Right lobe of liver (tissue), 6 donors: Measurements from ENCODE around the gene RHOT2. TPM values are rescaled to one million over a fixed set of nuclear protein-coding genes. Genes with fewer than 3 reads are reported as not detected.
"Not testable (repeated sequence)": the region's sequence is repeated elsewhere in the genome, so short reads cannot be mapped to it uniquely, and the experiment has no call there.

Experiments
- ATAC-seq, 4 donors: fragments of 200-7000 bp; cut with Tn5 transposase; one replicate each; pipeline ENCODE4 v1.9.1; 2020; ENCODE audit warnings: mild to moderate bottlenecking in 4 of 4, moderate library complexity in 4 of 4
- DNase-seq, 3 donors: peaks; one replicate each; pipeline ENCODE4 v3.0.0-alpha.2; 2020
- H3K27ac ChIP-seq, 3 donors: fragments of 200-600 bp; one replicate each; pipeline ENCODE4 v1.8.0; 2022
- H3K27me3 ChIP-seq, 2 donors: fragments of 200-600 bp; one replicate each; pipeline ENCODE4 v1.8.0; 2022
- H3K36me3 ChIP-seq, 4 donors: fragments of 200-600 bp; sonication (generic) in 1 of 4; one replicate each; pipeline versions ENCODE4 v1.5.1 to v1.8.0; 2017 to 2022; ENCODE audit warnings: control low read depth in 1 of 4
- H3K4me1 ChIP-seq, 4 donors: fragments of 200-600 bp; sonication (generic) in 1 of 4; one replicate each; pipeline versions ENCODE4 v1.5.1 to v1.8.0; 2017 to 2022; ENCODE audit warnings: control low read depth in 1 of 4
- H3K4me3 ChIP-seq, 3 donors: fragments of 200-600 bp; one replicate each; pipeline ENCODE4 v1.8.0; 2022
- H3K9me3 ChIP-seq, 4 donors: fragments of 200-600 bp; sonication (generic) in 1 of 4; one replicate each; pipeline versions ENCODE4 v1.5.1 to v1.8.0; 2017 to 2022; ENCODE audit warnings: control low read depth in 1 of 4
- CTCF ChIP-seq, 4 donors: fragments of 200-600 bp in 3 of 4; fragments of 450-650 bp in 1 of 4; IDR thresholded peaks; one replicate each; pipeline versions ENCODE4 v1.5.1 to v1.8.0; 2016 to 2022; ENCODE audit warnings: antibody characterized with exemption in 4 of 4, mild to moderate bottlenecking in 2 of 4
- POLR2A ChIP-seq: fragments of 450-650 bp; IDR thresholded peaks from one replicate; pipeline ENCODE4 v1.6.1; 2017; ENCODE audit warnings: antibody characterized with exemption, mild to moderate bottlenecking
- WGBS: methylation state at CpG from one replicate; pipeline ENCODE4 v1.1.6; 2018; ENCODE audit warnings: low coverage, low lambda C conversion rate; ENCODE audit not compliant: insufficient coverage; ENCODE audit errors: missing lambda C conversion rate; 5-methylcytosine and 5-hydroxymethylcytosine counted together
- intact Hi-C, 2 donors: fragments of 100-400 bp; cut with DNase I; formaldehyde crosslinking; loops; one replicate each; pipeline versions ENCODE4 v1.11.2 to v1.14.1; 2022
- total RNA-seq, 6 experiments: library from RNA; depleted of rRNA in 2 of 6; stranded (reverse); fragments of >200 nt in 2 of 6; fragmentation: NEBNext Ultra II Directional in 3 of 6; extraction: Animal tissue kit (Norgen Biotek cat#: 25700) in 3 of 6; gene quantifications; one replicate each; pipeline versions ENCODE4 v1.1.0 to v1.2.4, GENCODE V29; 2016 to 2023
- donor health status: DM: no; HTN: yes; CAD: no.
- donor health status: DM: no; HTN: no; CAD: no.
- donor health status: DM: no; HTN: no; CAD: no.
- donor health status: DM: no; HTN: yes; CAD: no.
- donor health status: DM: no; HTN: yes; CAD: no.

RHOT2 gene
- total RNA-seq, 6 experiments from 2014 or later, result 28.5 to 44.8 (median 40.3) TPM

GRCh38 chr16:689175-689897, 21.4 kb downstream of the RHOT2 start:
- peak overlapping the region in 1 of 3 donors; percentile 68 for H3K27ac ChIP-seq
- H3K27me3 ChIP-seq, result peaks cover 0 to 4% of the 10 kb centered on the region in 2 donors
- ATAC-seq (no peak), DNase-seq (no peak)
- no peak for TF ChIP-seq CTCF (IDR thresholded peaks at IDR 0.05)
- no peak for TF ChIP-seq POLR2A
- H3K9me3 ChIP-seq, result no peaks in the 10 kb centered on the region
- peaks cover 0 to 6% (median 0%) of the 10 kb centered on the region in 4 donors for H3K36me3 ChIP-seq
- 80% methylated on average over 2 of the region's 26 CpGs for WGBS
- peaks cover 0 to 19% (median 9%) of the 10 kb centered on the region in 4 donors for H3K4me1 ChIP-seq
- intact Hi-C loops, result no loop called here
- peak overlapping the region; percentile 93 to 96 (median 94) for H3K4me3 ChIP-seq

- Histone ChIP-seq H3K27me3 (peaks cover 0 to 10% of the 10 kb centered on the region in 2 donors), H3K4me1 (peaks cover 0 to 19% (median 8%) of the 10 kb centered on the region in 4 donors)
- WGBS, result 80% methylated on average over 10 of the region's 16 CpGs
- H3K9me3 ChIP-seq, H3K27ac ChIP-seq, intact Hi-C loops, DNase-seq, ATAC-seq, H3K4me3 ChIP-seq, H3K36me3 ChIP-seq: not testable (repeated sequence)
Measured at GRCh38 chr16:691242-691641, 23.3 kb downstream of the RHOT2 start.

GRCh38 chr16:692356-693108, 24.6 kb downstream of the RHOT2 start:
- H3K36me3 ChIP-seq, result no peaks in the 10 kb centered on the region
- no peak for ATAC-seq
- H3K4me1 ChIP-seq, result peaks cover 0 to 19% (median 8%) of the 10 kb centered on the region in 4 donors
- no peak for DNase-seq
- intact Hi-C loops, result no loop called here
- 63% methylated on average over 10 of the region's 10 CpGs for whole genome bisulfite sequencing
- no peak overlapping the region for H3K4me3 ChIP-seq
- no peak for TF ChIP-seq CTCF (IDR thresholded peaks at IDR 0.05)
- no peak for TF ChIP-seq POLR2A
- no peak overlapping the region for H3K27ac ChIP-seq
- H3K9me3 ChIP-seq, result no peaks in the 10 kb centered on the region
- peaks cover 0 to 10% of the 10 kb centered on the region in 2 donors for H3K27me3 ChIP-seq

- Histone ChIP-seq H3K27me3 (peaks cover 0 to 10% of the 10 kb centered on the region in 2 donors), H3K27ac (no peak overlapping the region), H3K4me3 (no peak overlapping the region), H3K4me1 (peaks cover 0 to 18% (median 8%) of the 10 kb centered on the region in 4 donors), H3K36me3 (no peaks in the 10 kb centered on the region), H3K9me3 (no peaks in the 10 kb centered on the region)
- DNase-seq (no peak), ATAC-seq (no peak)
- TF ChIP-seq CTCF (IDR thresholded peaks at IDR 0.05) (no peak), POLR2A (no peak)
- WGBS, result 60% methylated on average over 1 of the region's 22 CpGs
- intact Hi-C loops, result no loop called here
Measured at GRCh38 chr16:693364-693763, 25.4 kb downstream of the RHOT2 start.

GRCh38 chr16:693766-694165, 25.8 kb downstream of the RHOT2 start:
- H3K4me3 ChIP-seq, result no peak overlapping the region
- peaks cover 0 to 15% (median 7%) of the 10 kb centered on the region in 4 donors for H3K4me1 ChIP-seq
- H3K27me3 ChIP-seq, result peaks cover 0 to 10% of the 10 kb centered on the region in 2 donors
- no peak overlapping the region for H3K27ac ChIP-seq
- WGBS, result 20% methylated on average over 2 of the region's 37 CpGs
- H3K36me3 ChIP-seq, result no peaks in the 10 kb centered on the region
- intact Hi-C loops, result no loop called here
- no peaks in the 10 kb centered on the region for H3K9me3 ChIP-seq
- no peak for ATAC-seq
- DNase-seq, result no peak
- TF ChIP-seq CTCF (IDR thresholded peaks at IDR 0.05) (no peak), POLR2A (no peak)
